Parathyroid adenoma (tissue), 2 donors: ENCODE data around the gene FLT1.

Experiments
- H2AFZ ChIP-seq: fragments of 300-600 bp; sonication (generic); one replicate; pipeline ENCODE4 v1.7.0; 2017; ENCODE audit warnings: antibody characterized with exemption, mild to moderate bottlenecking
- H3K27ac ChIP-seq: fragments of 300-600 bp; sonication (generic); one replicate; pipeline ENCODE4 v1.7.0; 2017
- H3K27me3 ChIP-seq: fragments of 300-600 bp; sonication (generic); one replicate; pipeline ENCODE4 v1.7.0; 2017; ENCODE audit warnings: low read length; ENCODE audit not compliant: control insufficient read depth, insufficient read depth
- H3K36me3 ChIP-seq: fragments of 300-600 bp; sonication (generic); one replicate; pipeline ENCODE4 v1.7.0; 2017; ENCODE audit warnings: low read length; ENCODE audit not compliant: control insufficient read depth, insufficient read depth
- H3K4me1 ChIP-seq: fragments of 300-600 bp; sonication (generic); one replicate; pipeline ENCODE4 v1.7.0; 2017; ENCODE audit warnings: control low read depth
- H3K4me2 ChIP-seq: fragments of 300-600 bp; sonication (generic); one replicate; pipeline ENCODE4 v1.7.0; 2017; ENCODE audit warnings: low read length
- H3K4me3 ChIP-seq: fragments of 300-600 bp; sonication (generic); one replicate; pipeline ENCODE4 v1.7.0; 2017; ENCODE audit warnings: low read depth, low read length
- H3K79me2 ChIP-seq: fragments of 300-600 bp; sonication (generic); one replicate; pipeline ENCODE4 v1.7.0; 2017; ENCODE audit warnings: control low read depth
- H3K9ac ChIP-seq: fragments of 300-600 bp; sonication (generic); one replicate; pipeline ENCODE4 v1.7.0; 2017; ENCODE audit warnings: mild to moderate bottlenecking
- H3K9me3 ChIP-seq: fragments of 300-600 bp; sonication (generic); one replicate; pipeline ENCODE4 v1.7.0; 2017; ENCODE audit warnings: low read length; ENCODE audit not compliant: control insufficient read depth
- TF ChIP-seq, protein P1 (sequence below): fragments of 300-600 bp; sonication (generic); IDR thresholded peaks from one replicate; pipeline ENCODE4 v1.7.0; 2017; ENCODE audit warnings: antibody characterized with exemption, mild to moderate bottlenecking
- donor health status: primary hyperparathyroidism.

The FLT1 gene

DNA sequence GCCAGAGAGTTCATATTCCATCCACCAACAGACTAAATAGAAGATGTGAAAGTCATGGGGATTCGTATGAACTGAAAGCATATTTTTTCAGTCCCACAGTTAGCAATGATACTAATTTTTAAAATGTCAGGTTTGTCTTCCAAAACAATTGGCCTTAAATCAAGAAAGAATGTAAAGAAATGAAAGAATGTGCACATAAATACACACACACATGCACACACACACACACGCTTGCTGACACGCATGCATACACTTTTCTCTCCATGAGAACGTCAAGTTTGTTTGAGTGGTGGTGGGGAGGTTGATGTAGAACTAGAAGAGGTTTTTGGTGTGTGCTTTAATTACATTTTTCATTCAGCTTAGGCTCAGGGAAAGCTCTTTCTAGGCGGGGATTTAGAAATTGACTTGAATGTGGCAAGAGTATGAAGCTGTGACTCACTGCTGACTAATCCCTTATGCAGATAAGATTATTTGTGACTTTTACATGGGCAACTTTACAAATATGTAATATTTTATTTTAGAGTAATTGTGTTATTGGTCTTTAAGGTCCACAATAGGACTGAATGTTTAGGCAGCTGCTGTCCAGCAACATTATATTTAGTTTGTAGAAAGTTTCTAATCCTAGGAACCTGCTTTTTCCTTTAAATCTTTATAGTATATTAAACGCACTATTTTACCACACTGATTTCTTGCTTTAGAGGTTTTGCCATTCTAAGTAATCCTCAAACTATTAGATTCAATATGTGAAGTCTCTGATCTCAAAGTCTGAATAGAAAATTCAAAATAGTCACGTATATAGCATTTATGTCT, 18.8 kb downstream of the FLT1 start:
- Histone ChIP-seq H3K9ac (no peak overlapping the region), H3K79me2 (no peaks in the 10 kb centered on the region), H3K4me2 (no peak overlapping the region), H3K9me3 (no peaks in the 10 kb centered on the region), H3K4me1 (no peaks in the 10 kb centered on the region), H3K27ac (no peak overlapping the region), H3K27me3 (no peaks in the 10 kb centered on the region), H2AFZ (no peak overlapping the region), H3K36me3 (no peaks in the 10 kb centered on the region), H3K4me3 (no peak overlapping the region)
- TF ChIP-seq, protein P1, sequence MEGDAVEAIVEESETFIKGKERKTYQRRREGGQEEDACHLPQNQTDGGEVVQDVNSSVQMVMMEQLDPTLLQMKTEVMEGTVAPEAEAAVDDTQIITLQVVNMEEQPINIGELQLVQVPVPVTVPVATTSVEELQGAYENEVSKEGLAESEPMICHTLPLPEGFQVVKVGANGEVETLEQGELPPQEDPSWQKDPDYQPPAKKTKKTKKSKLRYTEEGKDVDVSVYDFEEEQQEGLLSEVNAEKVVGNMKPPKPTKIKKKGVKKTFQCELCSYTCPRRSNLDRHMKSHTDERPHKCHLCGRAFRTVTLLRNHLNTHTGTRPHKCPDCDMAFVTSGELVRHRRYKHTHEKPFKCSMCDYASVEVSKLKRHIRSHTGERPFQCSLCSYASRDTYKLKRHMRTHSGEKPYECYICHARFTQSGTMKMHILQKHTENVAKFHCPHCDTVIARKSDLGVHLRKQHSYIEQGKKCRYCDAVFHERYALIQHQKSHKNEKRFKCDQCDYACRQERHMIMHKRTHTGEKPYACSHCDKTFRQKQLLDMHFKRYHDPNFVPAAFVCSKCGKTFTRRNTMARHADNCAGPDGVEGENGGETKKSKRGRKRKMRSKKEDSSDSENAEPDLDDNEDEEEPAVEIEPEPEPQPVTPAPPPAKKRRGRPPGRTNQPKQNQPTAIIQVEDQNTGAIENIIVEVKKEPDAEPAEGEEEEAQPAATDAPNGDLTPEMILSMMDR = no peak

DNA sequence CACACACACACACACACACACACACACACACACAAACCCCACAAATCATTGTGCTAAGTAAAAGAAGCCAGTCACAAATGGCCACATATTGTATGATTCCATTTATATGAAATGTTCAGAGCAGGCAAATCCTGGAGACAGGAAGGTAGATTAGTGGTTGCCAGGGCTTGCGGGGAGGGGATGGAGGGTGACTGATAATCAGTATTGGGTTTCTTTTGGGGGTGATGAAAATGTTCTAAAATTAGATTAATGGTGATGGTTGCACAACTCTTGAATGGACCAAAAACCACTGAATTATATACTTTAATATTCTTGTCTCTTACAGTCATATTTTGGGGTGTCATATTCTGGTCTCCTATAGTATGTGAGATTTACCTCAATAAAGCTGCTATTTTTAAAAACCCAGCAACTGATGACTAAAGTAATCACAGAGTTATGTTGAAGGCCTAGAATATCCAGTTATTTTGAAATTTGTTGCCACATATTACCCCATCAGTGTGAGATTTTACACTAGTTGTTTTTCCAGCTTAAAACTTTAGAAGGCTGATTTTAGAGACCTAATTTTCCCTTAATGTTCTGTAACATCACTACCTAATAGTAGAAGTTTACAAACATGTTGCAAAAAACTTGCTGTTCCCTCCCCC, 20.3 kb downstream of the FLT1 start:
- Histone ChIP-seq H3K4me3 (no peak overlapping the region), H3K27ac (no peak overlapping the region), H3K36me3 (no peaks in the 10 kb centered on the region), H2AFZ (no peak overlapping the region), H3K4me2 (no peak overlapping the region), H3K79me2 (no peaks in the 10 kb centered on the region), H3K27me3 (no peaks in the 10 kb centered on the region), H3K4me1 (no peaks in the 10 kb centered on the region), H3K9me3 (no peaks in the 10 kb centered on the region), H3K9ac (no peak overlapping the region)
- TF ChIP-seq, protein P1 = no peak

DNA sequence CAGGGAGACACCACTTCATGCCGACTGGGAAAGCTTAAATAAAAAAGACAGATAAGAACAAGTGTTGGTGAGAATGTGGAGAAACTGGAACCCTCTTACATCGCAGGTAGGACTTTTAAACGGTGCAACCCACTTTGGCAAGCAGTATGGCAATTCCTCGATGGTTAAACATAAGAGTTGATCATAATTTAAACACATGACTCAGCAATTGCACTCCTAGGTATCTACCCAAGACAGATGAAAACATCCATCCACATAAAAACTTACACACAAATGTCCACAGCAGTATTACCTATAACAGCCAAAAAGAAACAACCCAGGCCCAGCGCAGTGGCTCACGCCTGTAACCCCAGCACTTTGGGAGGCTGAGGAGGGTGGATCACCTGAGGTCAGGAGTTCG, 21.9 kb downstream of the FLT1 start:
- H2AFZ ChIP-seq = no peak overlapping the region
- no peak overlapping the region for H3K27ac ChIP-seq
- no peak overlapping the region for H3K4me2 ChIP-seq
- TF ChIP-seq, protein P1 = no peak
- no peaks in the 10 kb centered on the region for H3K9me3 ChIP-seq
- no peaks in the 10 kb centered on the region for H3K4me1 ChIP-seq
- H3K9ac ChIP-seq = no peak overlapping the region
- no peak overlapping the region for H3K4me3 ChIP-seq
- H3K79me2 ChIP-seq = no peaks in the 10 kb centered on the region
- no peaks in the 10 kb centered on the region for H3K36me3 ChIP-seq
- H3K27me3 ChIP-seq = no peaks in the 10 kb centered on the region

DNA sequence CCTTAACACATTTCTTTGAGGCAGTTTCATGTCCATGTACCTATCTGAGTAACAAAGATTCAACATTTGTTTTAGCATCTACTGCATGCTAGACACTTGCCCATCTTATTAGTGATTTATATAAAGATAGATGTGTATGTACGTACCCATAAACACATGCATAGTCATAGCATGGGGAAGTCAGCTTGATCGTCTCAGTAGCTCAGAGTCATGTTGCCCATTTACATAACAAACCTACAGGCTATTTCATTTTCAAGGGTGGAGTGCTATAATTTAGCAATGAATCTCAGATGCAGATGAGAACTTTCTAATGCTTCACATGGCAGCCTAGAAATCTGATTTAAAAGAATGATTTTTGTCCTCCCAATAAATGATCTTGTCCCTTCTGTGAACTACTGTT, 23.5 kb downstream of the FLT1 start:
- Histone ChIP-seq H3K36me3 (no peaks in the 10 kb centered on the region), H2AFZ (no peak overlapping the region), H3K79me2 (no peaks in the 10 kb centered on the region), H3K9me3 (no peaks in the 10 kb centered on the region), H3K4me2 (no peak overlapping the region), H3K9ac (no peak overlapping the region), H3K27ac (no peak overlapping the region), H3K4me3 (no peak overlapping the region), H3K4me1 (no peaks in the 10 kb centered on the region), H3K27me3 (no peaks in the 10 kb centered on the region)
- TF ChIP-seq, protein P1 = no peak
